Fibroblast of skin of back (primary cell): ENCODE results near the gene CA10.

Source experiments
- DNase-seq: peaks from one replicate; pipeline ENCODE4 v3.0.0-alpha.2; 2013

Gene CA10

DNA sequence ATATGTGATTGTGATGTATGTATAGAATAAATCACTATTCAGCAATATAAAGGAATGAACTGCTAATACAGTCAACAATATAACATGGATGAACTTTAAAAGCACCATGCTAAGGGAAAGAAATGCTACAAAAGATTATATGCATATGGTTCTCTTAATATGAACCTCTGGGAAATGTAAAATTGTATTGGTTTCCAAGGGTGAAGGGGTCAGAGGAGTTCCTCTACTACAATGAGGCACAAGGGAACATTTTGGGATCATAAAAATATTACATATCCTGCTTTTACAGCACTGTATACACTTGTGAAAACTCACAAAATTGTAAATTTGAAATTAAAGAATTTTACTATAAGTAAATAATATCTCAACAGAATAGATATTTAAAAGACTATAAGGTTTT is 111.4 kb downstream of the CA10 start:
- no peak for DNase-seq

DNA sequence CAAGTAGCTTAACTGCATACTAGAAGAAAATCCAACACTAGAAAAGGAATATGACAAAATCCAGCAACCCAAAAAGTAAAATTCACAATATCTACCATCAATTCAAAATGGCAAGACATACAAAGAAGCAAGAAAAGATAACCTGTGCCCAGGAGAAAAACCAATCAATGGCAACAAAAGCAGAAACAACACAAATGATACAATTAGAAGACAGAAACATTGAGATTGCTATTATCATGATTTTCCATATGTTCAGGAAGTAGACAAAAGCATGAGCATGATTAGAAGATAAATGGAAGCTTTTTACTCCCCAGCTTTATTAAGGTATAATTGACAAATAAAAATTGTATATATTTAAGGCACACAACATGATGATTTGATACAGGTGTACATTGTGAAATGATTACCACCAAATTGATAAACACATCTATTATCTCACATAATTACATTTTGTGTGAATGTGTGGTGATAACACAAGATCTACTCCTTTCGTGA is 117.3 kb downstream of the CA10 start:
- DNase-seq = no peak

DNA sequence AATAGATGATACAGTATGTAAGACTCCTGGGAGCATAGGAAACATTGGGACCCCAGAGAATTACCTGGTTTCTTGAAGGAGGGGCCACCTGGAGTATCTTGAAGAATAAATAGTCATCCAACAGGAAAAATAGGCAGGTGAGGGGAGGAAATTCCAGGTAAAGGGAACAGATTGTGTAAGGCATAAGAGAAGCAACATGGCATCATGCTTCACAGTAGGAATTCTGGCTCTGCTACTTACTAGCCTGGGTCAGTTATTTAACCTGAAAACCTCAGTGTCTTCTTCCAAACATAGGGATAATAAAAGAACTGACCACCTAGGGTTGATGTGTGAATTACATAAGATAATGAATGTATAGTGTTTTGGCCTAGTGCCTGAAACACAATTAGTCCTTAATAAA is 122.1 kb downstream of the CA10 start:
- DNase-seq = no peak

DNA sequence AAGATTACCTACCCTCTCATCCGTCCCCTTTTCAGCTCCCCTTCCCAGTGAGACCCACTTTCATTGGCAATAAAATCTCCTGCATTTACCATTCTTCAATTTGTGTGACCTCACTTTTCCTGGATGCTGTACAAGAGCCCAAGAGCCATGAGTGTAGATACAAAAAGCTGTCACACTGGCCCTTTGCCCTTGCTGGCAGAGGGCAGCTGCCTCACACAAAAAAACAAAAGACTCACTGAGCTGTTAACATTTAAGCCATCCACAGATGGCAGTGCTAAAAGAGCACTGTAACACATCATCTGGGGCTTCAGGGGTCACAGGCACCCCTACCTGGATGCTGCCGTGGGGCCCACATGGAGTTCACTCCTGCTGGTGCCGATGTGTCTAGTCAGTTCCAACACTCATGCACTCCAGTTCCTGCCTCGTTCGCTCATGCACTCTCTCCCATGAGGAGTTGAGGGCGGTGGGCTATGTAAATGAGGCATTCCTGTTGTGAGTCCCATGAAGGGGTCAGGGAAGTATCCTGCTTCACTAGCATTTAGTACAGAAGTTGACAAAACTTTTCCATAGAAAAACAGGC is 123.1 kb downstream of the CA10 start:
- no peak for DNase-seq

DNA sequence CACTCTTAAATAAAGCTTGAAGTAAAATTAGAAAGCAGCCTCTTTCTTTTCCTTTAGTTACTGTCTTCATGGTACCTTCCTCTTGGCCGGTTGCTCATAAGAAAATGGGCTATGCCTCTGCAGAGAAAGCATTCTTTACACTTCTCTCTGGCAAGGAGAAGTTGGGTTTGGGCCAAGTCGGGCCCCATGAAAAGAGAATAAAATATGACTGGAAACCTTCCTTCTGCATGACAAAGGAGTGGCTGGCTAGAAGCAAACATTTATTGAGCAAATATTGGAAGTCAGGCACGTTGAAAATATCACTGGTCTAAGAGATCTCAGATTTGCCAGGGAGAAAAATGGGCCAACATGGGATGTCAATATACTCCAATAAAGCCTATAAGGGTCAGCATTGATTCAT is 126.1 kb downstream of the CA10 start:
- no peak for DNase-seq

DNA sequence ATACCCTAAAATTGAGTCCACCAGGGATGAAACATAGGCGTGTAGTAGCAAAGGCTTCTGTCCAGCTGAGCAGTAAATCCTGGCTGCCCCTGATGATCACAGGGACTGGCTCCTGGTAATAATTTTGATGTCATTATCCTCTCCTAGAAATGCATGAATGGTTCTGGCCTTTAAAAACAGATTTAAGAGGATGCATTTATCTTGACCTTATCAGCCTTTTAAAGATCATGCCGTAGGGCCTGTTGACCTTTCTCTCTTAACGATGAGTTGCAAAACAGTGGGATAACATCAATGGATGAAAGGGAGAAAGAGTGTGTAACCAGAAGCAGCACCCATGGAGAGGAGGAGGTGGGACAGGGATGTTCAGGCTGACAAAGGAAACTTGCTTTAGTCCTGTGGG is 128.5 kb downstream of the CA10 start:
- no peak for DNase-seq

DNA sequence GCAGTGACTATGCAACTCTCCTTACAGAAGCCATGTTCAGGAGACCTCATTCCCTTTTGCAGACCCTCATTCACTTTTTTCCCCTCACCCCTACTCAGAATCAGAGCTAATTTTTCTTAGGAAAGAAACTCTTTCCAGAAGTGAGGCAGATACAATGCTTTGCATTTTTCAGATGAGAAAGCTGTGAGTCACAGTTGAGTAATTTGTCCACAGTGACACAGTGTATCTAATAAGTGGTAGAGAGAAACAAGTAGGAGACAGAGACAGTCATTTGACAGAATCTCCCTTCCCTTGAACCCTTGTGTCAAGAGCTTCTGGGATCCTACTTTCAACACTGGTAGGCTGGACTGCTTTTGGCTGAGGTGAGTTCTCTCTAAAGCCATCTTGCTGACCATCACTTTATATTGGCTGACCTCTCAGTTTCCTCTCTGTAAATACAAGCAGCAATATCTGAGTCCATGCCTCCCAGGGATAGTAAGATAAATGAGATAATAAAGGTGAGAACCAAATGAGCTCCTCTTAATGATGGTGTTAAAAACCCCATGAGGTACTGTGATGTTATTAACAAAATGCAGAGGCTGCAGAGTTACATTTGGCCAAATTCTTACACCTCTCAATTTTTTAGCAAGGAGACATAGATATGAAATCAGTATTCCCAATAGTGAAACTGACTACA is 130.8 kb downstream of the CA10 start:
- peak; percentile 90 for DNase-seq

DNA sequence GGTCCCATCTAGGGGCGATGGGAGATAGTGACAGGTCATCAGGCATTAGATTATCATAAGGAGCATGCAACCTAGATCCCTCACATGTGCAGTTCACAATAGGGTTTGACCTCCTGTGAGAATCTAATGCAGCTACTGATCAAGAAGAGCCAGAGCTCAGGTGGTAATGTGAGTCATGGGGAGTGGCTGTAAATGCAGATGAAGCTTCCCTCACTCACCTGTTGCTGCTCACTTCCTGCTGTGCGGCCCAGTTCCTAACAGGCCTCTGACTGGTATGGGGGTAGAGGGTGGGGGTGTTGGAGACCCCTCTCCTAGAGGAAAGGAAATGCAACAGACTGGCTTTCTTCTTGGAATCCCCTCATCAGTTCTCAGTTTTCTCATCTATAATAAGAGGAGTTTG is 131.4 kb downstream of the CA10 start:
- no peak for DNase-seq

DNA sequence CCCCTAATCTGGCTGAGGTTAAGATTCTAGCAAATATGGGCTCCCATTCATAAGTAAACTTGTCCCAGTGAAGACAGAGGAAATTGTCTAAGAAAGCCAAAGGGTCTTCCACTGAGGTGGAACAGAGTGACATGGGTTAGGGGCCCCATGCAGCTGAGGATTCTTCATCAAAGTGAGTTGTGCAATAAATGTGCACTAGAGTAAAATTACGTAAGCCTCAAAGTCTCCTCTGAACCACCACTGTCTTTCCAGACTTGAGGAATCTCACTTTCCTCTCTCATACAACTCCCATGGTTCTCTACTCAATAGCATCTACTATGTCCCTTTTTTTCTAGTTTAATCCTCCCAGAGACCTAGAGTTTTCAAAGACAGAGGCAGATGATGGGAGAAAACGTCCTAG is 132.4 kb downstream of the CA10 start:
- peak; percentile 4 for DNase-seq

DNA sequence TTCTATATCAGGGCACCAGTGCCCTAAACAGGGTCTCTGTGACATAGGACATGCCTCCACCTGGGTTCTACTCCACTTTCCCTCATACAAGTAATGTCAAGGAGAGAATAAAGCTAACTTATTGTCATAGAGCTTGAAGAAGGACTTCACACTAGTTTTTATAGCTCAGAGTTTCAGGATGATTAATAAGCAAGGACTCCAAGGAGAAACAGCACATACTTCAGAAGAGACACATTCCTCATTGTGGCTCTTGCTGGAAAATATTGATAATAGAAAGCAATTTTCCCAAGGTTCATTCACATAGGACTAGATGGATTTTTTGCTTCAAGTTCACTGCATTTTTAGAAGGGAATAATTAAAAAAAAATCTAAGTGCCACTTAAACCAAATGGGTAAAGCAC is 133.3 kb downstream of the CA10 start:
- DNase-seq = peak; percentile 82

DNA sequence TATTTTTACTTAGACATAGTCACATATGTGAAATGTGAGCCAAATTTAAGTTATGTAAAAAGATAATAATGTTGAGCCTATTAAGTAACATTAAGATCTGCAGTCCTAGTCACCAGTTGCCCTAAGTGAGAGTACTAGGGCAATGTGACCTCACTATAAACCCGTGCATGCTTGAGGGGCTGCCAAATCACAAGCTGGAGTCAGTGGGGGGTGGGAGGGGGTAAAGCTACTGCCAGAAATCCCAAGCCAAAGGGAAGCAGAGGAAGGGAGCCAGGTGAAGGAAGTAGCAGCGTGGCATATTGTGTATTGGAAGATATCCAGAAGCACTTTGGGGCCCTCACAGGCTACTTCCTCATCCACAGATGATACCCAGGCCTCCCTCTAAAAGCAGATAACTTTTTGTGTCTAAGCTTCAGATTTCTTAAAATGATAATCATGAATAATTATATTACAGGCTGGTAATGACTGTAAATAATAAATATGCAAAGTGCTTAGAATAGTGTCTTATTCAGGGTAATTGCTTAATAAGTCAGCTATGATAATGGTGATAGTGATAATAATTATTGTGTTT is 134.1 kb downstream of the CA10 start:
- DNase-seq = peak; percentile 68

DNA sequence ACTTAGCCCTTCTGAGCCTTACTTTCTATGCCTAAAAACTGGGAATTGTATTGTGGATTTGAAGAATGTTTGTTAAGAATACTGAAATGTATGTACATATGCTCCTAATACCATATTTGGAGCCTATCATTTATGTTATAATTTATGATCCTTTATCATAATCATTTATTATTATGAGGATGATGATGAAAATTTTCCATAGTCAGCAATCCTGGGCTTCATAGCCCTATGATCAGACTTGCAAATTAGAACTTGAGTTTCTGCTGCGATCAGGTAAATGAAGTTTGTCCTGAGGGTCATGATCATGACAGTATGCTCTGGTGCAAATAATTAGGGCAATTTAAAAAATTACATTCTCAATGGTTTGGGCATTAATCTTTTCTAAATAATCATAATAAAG is 147.4 kb downstream of the CA10 start:
- no peak for DNase-seq

DNA sequence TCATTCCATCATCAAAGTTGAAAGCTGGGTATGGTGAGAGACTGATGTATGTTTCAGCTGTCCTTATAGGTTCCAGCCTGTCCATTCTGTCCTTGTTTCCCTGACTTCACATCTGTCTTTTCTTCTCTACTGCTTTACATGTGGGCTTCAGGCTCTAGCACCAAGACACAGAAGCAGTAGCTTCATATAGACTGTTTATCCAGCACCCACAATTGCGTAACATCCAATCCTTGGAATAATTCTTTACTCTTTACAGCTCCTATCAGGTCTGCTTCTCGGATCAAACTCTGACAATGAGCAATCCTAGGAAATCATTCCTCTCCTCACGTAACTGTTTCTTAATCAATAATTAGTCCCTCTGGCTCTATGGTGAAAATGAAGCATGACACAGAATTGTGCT is 158.9 kb downstream of the CA10 start:
- DNase-seq = no peak

DNA sequence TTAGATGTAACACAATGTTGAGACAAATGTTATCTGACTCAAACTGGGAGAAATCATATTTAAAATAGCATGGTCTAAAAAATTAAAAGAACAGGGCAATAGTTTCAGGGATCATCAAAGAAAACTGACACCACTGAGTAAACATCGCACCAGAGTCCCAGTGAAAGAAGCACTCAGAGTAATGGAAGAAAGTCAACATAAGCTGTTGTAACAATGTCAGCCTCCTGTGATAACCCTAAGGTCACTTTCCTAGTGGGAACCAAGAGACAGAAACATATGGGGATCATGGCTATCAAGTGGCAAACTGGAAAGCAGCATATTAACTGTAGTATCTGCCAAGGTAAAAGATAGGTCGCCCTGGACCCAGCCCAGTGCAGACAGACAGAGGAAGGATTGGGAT is 160.8 kb downstream of the CA10 start:
- DNase-seq = no peak

DNA sequence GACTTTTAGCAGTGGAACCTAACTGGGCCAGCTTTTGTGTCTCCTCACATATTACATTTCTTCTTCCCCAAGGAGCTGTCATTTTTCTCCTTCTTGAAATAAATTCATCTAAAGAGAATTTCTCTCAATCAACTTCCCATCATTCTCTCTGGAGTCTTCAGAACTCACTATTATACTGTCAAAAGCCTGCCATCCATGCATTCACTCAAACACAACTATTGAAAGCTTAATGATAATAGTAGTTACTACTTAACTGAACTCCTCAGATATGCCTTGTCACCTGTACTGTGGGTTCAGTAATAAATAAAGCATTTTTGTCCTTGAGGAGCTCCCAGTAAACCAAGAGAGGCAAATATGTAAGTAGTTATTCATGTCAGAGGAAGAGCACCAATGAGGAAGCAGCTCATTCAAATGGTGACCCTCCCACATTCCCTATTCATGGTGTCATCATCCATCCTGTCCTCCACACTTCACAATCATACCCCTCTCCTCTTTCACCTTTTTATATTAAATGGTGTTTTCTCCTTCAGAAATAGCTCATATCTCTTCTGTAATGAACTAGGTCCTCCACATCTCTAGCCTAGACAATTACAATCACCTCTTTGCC is 162.6 kb downstream of the CA10 start:
- DNase-seq = peak; percentile 54

DNA sequence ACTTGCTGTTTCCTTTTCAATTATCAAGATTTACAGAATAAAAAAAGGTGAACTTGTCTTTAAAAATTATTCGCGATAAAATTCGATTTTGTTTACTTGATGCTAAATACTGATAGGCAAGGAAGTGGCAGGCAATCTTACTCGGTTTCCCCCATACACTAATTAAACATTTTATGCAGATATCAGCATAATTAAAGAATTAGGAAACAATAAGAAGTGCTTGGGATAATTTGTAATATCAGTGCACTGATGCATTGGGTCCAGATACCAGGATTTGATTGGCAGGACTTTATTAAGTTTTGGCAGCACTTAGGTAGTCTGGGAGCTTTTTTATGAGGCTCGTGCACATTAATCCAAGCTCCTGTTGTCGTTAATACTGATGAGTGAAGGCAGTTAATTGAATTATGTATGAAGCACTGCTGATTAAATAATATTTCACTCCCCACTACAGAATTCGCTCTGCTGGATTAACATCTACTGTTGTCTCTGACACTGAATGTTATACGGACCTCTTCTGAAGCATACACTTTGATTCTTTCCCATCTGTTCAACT is 165.6 kb downstream of the CA10 start:
- DNase-seq = no peak

DNA sequence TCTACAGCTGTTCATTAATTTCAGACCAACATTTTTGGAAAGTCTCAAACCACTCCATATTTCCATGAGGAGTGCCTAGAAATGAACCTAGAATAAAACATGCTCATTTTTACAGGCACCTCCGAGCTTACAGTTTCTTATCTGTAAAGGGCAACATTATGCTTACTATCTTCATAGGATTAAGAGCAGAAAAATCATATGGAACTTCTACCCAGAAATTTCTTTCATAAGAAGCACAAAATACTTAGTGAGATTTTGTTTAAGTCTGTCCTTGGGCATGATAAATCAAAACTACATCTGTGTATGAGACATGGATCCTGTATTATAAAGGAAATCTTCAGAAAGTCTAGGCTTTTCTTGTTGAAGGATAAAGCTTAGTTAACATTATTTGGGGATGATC is 187.4 kb downstream of the CA10 start:
- DNase-seq = no peak

DNA sequence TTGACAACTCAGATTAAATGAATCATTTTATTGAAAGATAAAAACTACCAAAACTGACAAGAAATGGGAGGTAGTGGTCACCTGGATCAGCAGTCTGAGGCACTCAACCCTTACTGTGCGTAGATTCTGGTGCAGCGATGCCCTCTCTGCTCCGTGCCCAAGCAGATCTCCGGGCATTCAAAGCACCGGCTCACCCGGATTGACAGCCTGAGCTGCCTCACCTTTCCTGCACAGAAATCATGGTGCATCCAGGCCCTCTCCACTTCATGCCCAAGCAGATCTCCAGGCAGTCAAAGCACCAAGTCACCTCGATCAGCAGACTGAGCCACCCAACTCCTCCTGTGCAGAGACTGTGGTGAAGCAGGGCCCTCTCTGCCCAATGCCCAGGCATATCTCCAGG is 196.8 kb downstream of the CA10 start:
- no peak for DNase-seq

DNA sequence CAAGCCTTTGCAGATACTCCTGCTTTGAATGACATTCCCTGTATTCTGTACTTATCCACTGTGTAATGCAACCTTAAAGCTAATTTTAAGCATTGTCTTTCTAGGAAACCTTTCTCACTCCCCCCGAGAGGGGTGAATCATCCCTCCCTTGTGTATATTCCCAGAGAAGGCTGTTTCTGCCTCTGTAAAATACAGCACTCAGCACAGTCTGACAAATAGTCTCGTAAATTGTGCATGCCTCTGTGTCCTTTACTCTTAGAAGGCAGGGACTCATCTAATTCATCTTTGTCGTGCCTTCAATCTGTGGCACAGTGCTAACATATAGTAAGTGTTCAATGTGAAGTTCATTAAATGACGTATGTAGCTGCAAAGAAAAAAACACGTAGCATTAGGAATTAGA is 200.7 kb downstream of the CA10 start:
- DNase-seq = peak; percentile 26

DNA sequence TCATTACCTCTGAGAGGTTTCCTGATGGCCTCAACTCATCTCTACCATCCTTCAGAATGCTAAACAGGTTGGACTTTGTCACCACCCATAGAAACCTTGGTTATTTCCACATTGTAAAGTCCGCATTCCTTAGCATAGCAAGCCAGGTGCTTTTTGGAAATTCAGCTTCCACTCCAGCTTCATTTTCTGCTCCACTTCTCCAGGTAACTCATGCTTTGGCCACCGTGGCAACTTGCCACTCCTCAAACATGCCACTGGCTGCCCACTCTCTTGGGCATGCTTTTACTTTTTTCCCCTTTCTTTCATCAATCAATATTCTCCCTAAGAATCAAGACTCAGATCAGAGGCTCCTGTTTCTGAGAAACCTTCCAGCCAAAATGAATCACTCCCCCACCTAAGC is 203.3 kb downstream of the CA10 start:
- no peak for DNase-seq

DNA sequence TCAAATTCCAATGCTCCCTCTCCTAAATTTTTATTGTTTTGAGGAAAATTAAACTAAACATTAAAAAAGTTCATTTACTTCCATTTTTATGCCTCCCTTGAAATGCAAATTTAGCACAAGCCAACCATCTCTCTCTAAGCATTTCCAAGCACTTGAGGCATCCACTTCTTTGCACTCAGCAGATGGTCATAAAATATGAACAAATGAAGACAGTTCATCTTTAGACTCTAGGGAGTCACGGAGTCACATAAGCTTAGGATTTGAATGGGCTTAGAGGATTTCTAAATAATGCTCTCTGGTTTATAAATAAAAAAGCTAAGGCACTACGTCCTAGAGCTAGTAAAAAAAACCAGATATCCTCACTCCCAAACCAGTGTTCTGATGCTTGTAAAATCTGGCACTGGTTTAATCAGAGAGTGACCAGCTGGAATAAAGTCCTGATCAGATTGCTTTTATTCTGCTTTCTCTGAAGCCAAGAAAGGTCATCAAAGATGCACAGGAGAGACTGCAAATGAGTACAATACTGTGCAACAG is 204.2 kb downstream of the CA10 start:
- no peak for DNase-seq

DNA sequence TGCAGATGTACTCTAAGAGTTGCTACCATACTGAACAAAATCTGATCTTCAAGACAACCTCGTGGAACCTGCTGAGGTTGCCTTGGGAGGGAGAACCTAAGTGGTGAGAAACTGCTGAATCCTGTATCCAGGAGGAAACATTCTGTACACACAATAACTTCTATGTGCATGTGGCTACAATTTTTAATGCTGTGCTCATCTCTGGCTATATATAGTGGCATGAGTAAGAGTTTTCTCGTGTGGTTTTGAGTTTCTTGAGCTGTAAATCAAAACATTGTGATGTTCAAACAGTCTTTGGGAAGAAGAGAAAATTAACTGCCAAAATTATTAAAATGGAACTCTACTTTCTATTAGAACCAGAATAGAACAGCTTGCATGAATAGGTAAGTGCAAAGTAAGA is 206.8 kb downstream of the CA10 start:
- DNase-seq = peak; percentile 50

DNA sequence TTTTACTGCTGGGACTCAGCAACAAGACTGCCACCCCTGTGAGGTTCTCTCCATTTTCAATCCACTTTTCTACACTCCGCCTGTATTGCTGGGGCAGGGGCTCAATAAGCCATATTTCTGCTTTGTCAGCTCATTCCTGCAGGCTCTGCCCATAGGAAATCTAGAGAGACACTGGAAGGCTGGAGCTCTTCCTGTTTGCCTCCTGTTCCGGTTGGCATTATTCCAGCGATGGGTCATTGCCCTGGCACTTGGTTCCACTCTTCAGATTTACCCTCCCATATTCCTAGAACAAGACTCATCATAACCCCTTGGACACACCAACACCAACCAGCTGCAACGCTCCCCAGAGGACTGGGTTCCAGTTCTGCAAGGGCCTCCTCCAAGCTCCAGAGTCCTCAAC is 210.4 kb downstream of the CA10 start:
- DNase-seq = peak; percentile 49
